ENCODE data around the gene VPS26C. TPM values are rescaled to one million over a fixed set of nuclear protein-coding genes. Genes with fewer than 3 reads are reported as not detected.

Gene VPS26C
- total RNA-seq, 1 donor, result 76.6 TPM

- TF ChIP-seq CTCF (IDR thresholded peaks at IDR 0.05; ENCODE audit: insufficient read depth, low read length), result no peak
- no peak for DNase-seq (ENCODE audit: low read depth)
Observed at GRCh38 chr21:37249112-37249904, 17.8 kb downstream of the VPS26C start.

GRCh38 chr21:37248298-37248697, 18.8 kb downstream of the VPS26C start:
- no peak for DNase-seq (ENCODE audit: low read depth)
- H3K4me3 ChIP-seq (ENCODE audit: low read depth, low read length), result no peak overlapping the region
- no peak for TF ChIP-seq CTCF (IDR thresholded peaks at IDR 0.05; ENCODE audit: insufficient read depth, low read length)

More at GRCh38 chr21:37249112-37249904, 17.8 kb downstream of the VPS26C start:
- no peak overlapping the region for H3K4me3 ChIP-seq (ENCODE audit: low read depth, low read length)

GRCh38 chr21:37245151-37245550, 22.0 kb downstream of the VPS26C start:
- no peak for TF ChIP-seq CTCF (IDR thresholded peaks at IDR 0.05; ENCODE audit: insufficient read depth, low read length)

GRCh38 chr21:37244501-37245095, 22.5 kb downstream of the VPS26C start:
- TF ChIP-seq CTCF (IDR thresholded peaks at IDR 0.05; ENCODE audit: insufficient read depth, low read length), result no peak
- DNase-seq (ENCODE audit: low read depth), result no peak

More at GRCh38 chr21:37245151-37245550, 22.0 kb downstream of the VPS26C start:
- no peak for DNase-seq (ENCODE audit: low read depth)
- H3K4me3 ChIP-seq (ENCODE audit: low read depth, low read length), result no peak overlapping the region

GRCh38 chr21:37243961-37244360, 23.2 kb downstream of the VPS26C start:
- DNase-seq (ENCODE audit: low read depth), result no peak
- H3K4me3 ChIP-seq (ENCODE audit: low read depth, low read length), result no peak overlapping the region
- no peak for TF ChIP-seq CTCF (IDR thresholded peaks at IDR 0.05; ENCODE audit: insufficient read depth, low read length)

More at GRCh38 chr21:37244501-37245095, 22.5 kb downstream of the VPS26C start:
- H3K4me3 ChIP-seq (ENCODE audit: low read depth, low read length), result no peak overlapping the region

- no peak for TF ChIP-seq CTCF (IDR thresholded peaks at IDR 0.05; ENCODE audit: insufficient read depth, low read length)
- no peak for DNase-seq (ENCODE audit: low read depth)
- H3K4me3 ChIP-seq (ENCODE audit: low read depth, low read length), result no peak overlapping the region
Observed at GRCh38 chr21:37241426-37241825, 25.7 kb downstream of the VPS26C start.
